GM20000 (cell line): ENCODE measurements around the gene FBF1.
A peak's percentile ranks its signal among the peaks of the same experiment; 100 is the strongest.

ENCODE experiments used
- DNase-seq: peaks from one replicate; pipeline ENCODE4 v3.0.0; 2012; ENCODE audit warnings: low spot score
- CTCF ChIP-seq: IDR thresholded peaks from 2 replicates; pipeline ENCODE4 v1.5.1; 2012; ENCODE audit warnings: mild to moderate bottlenecking, control low read depth; ENCODE audit errors: extremely low read depth, missing control alignments

Gene FBF1

DNA sequence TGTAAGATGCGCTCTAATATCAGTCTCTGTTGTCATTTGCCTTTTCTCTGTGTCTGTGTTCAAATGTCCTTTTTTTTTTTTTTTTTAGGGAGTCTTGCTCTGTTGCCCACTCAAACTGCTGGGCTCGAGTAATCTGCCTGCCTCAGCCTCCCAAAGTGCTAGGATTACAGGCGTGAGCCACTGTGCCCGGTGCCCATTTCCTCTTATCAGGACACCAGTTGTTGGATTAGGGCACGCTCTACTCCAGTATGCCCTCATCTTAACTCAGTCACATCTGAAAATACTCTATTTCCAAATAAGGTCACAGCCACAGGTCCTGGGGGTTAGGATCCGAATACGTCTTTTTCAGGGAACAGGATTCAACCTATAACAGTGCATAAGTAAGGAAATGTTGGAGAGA is 60.6 kb downstream of the FBF1 start:
- TF ChIP-seq CTCF, result no peak
- DNase-seq, result no peak

DNA sequence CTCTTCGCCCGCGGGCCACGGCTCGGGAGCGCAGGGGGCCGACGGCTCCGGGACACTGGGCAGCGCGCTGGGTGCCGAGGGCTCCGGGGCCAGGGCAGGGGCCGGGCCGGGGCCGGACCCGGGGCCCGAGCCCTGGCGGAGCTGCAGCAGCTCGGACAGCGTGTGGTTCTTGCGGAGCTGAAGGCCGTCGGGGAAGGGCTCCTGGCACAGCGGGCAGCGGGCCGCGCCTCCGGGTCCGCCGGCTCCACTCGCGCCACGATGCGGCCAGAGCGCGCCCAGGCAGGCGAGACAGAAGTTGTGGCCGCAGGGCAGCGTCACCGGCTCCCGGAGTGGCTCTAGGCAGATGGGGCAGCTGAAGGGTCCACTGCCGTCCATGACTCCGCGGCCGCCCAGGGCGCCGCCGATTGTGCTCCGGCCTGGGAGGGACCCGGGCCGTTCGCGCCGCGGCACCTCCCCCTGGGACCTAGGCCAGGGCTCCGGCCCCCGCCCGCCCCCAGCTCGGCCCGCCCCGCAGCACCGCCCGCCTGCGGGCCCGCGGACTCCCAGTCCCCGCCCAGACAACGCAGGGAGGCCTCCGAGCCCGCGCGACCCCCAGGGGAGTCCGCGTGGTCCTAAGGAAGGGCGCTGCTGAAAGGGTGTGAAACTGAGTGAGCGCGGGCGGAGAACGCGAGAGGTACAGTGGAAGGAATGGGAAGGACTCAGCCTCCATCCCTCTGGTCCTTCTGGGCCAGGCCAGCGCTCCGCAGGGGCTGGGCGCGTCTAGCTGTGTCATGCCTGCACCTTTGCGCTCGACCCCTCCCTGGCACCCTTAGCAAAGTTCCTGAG is 62.5 kb downstream of the FBF1 start, which contains the start of gene TRIM47:
TRIM47 (minus strand) TSS at position 408 of the 825 bp plus-strand sequence; CDS start at position 375, 33 bp downstream.
- no peak for TF ChIP-seq CTCF
- peak; percentile 60 for DNase-seq

DNA sequence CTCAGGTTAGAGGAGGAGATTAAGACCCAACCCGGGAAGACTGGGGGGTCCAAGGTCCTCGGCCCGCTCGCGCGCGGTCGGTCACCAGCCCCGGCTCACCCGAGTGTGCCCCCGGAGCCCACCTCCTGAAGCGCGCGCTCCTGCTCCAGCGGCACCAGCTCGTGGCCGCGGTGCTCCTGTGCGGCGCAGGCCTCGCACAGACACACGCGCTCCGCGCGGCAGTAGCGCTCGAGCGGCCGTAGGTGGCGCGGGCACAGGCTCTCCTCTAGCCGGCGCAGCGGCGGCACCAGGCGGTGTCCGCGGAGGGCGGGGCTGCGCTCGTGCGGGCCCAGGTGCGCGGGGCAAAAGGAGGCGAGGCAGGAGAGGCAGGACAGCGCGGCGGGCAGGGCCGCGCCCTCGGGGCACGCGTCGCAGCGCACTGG is 63.1 kb downstream of the FBF1 start:
- DNase-seq, result peak; percentile 85
- peak; percentile 18 for TF ChIP-seq CTCF

GRCh38 chr17:75876938-75877751 is 63.7 kb downstream of the FBF1 start:
- DNase-seq, result no peak
- TF ChIP-seq CTCF, result no peak

GRCh38 chr17:75876190-75876937 is 64.5 kb downstream of the FBF1 start:
- DNase-seq, result peak; percentile 72
- TF ChIP-seq CTCF, result peak; percentile 14

GRCh38 chr17:75875940-75876189 is 65.0 kb downstream of the FBF1 start:
- TF ChIP-seq CTCF, result no peak
- no peak for DNase-seq
